Measurements from ENCODE around the gene ABCD4. TPM values are rescaled to one million over a fixed set of nuclear protein-coding genes. Genes with fewer than 3 reads are reported as not detected.

The ABCD4 gene
- total RNA-seq, 4 donors from 2014 or later: 28.9 to 49.8 (median 43.2) TPM

GRCh38 chr14:74299061-74299545, 3.6 kb downstream of the ABCD4 start:
- no peak for TF ChIP-seq CTCF (IDR thresholded peaks at IDR 0.05; ENCODE audit: low read depth)

- TF ChIP-seq CTCF (IDR thresholded peaks at IDR 0.05; ENCODE audit: low read depth): no peak
These were observed 4.7 kb downstream of the ABCD4 start for GRCh38 chr14:74297986-74298385.

GRCh38 chr14:74296037-74296467, 6.7 kb downstream of the ABCD4 start:
- TF ChIP-seq CTCF (IDR thresholded peaks at IDR 0.05; ENCODE audit: low read depth): no peak

GRCh38 chr14:74293606-74294005, 9.1 kb downstream of the ABCD4 start:
- no peak for TF ChIP-seq CTCF (IDR thresholded peaks at IDR 0.05; ENCODE audit: low read depth)

GRCh38 chr14:74292061-74292460, 10.7 kb downstream of the ABCD4 start:
- no peak for TF ChIP-seq CTCF (IDR thresholded peaks at IDR 0.05; ENCODE audit: low read depth)

- no peak for TF ChIP-seq CTCF (IDR thresholded peaks at IDR 0.05; ENCODE audit: low read depth)
These were observed 12.3 kb downstream of the ABCD4 start for GRCh38 chr14:74290415-74290814.

- TF ChIP-seq CTCF (IDR thresholded peaks at IDR 0.05; ENCODE audit: low read depth): no peak
These were observed 12.9 kb downstream of the ABCD4 start for GRCh38 chr14:74289801-74290200.
